A549 (cell line): ENCODE results near the gene NFATC3. TPM values are rescaled to one million over a fixed set of nuclear protein-coding genes. Genes with fewer than 3 reads are reported as not detected.

Experiments
- ATAC-seq, 2 experiments: fragments of 200-7000 bp in 1 of 2; fragments of >200 bp in 1 of 2; cut with Nextera tagmentation in 1 of 2; cut with Tn5 transposase in 1 of 2; 3 replicates each; pipeline versions ENCODE4 v1.8.0 to v1.9.1; 2018 to 2020; ENCODE audit warnings: mild to moderate bottlenecking in 1 of 2, moderate library complexity in 1 of 2
- CTCF ChIA-PET: fragments of 300-600 bp; sonication (Branson Sonifier 250); formaldehyde crosslinking; extraction: SDS; loops from one replicate; lab custom pipeline; 2021; ENCODE audit warnings: antibody characterized with exemption, inconsistent platforms; lab: Yijun Ruan, JAX
- POLR2A ChIA-PET: fragments of 350-600 bp; formaldehyde crosslinking; extraction: SDS; loops from one replicate; lab custom pipeline; 2021; ENCODE audit warnings: antibody characterized with exemption, inconsistent platforms; lab: Yijun Ruan, JAX
- DNase-seq, 2 experiments: peaks; one replicate each; pipeline versions ENCODE4 v3.0.0 to v3.0.0-alpha.2; 2011 to 2016; ENCODE audit warnings: low read depth in 1 of 2, low spot score in 1 of 2
- FAIRE-seq: peaks from 2 replicates; lab custom pipeline; 2011; peaks lifted over from hg19 to GRCh38; lab: Jason Lieb, UNC
- H3K27ac ChIP-seq, 2 experiments: fragments of >200 bp; sonication (Bioruptor Twin); formaldehyde crosslinking; 3 replicates each; pipeline ENCODE4 v1.5.1; 2016 to 2017
- H3K4me1 ChIP-seq: fragments of >200 bp; sonication (Bioruptor Twin); formaldehyde crosslinking; 3 replicates; pipeline ENCODE4 v1.6.1; 2016
- H3K4me2 ChIP-seq: fragments of >200 bp; sonication (Bioruptor Twin); formaldehyde crosslinking; 3 replicates; pipeline ENCODE4 v1.6.1; 2016
- H3K4me3 ChIP-seq: fragments of >200 bp; sonication (Bioruptor Twin); formaldehyde crosslinking; 3 replicates; pipeline ENCODE4 v1.5.1; 2016
- H3K9me3 ChIP-seq: fragments of >200 bp; sonication (Bioruptor Twin); formaldehyde crosslinking; 3 replicates; pipeline ENCODE4 v1.6.1; 2016
- EHF ChIP-seq: fragments of 250-450 bp; sonication (Bioruptor Pico); IDR thresholded peaks from 2 replicates; pipeline ENCODE4 v1.5.0; 2020; ENCODE audit warnings: mild to moderate bottlenecking
- EP300 ChIP-seq, 2 experiments: fragments of >200 bp; sonication (Bioruptor Twin); formaldehyde crosslinking; IDR thresholded peaks; 2 replicates in 1 of 2; 3 replicates in 1 of 2; pipeline ENCODE4 v1.6.1; 2016 to 2017
- ESRRA ChIP-seq: fragments of 150-350 bp; IDR thresholded peaks from 2 replicates; pipeline ENCODE4 v1.6.1; 2014; ENCODE audit warnings: mild to moderate bottlenecking, low read length, borderline replicate concordance
- FOXS1 ChIP-seq: fragments of 250-450 bp; sonication (Bioruptor Pico); IDR thresholded peaks from 2 replicates; pipeline ENCODE4 v1.5.0; 2020; ENCODE audit warnings: mild to moderate bottlenecking, moderate library complexity
- GATA3 ChIP-seq: IDR thresholded peaks from 2 replicates; pipeline ENCODE4 v1.6.1; 2012; ENCODE audit warnings: borderline replicate concordance
- HDAC2 ChIP-seq: fragments of 200-600 bp; sonication (generic); IDR thresholded peaks from 2 replicates; pipeline ENCODE4 v1.6.1; 2016
- HEYL ChIP-seq: fragments of 250-450 bp; sonication (Bioruptor Pico); IDR thresholded peaks from 2 replicates; pipeline ENCODE4 v1.8.0; 2021; ENCODE audit warnings: mild to moderate bottlenecking, moderate library complexity
- HOXA7 ChIP-seq: fragments of 250-450 bp; sonication (Bioruptor Pico); IDR thresholded peaks from 2 replicates; pipeline ENCODE4 v1.5.0; 2020; ENCODE audit warnings: mild to moderate bottlenecking, moderate library complexity
- HOXB5 ChIP-seq: fragments of 250-450 bp; sonication (Bioruptor Pico); IDR thresholded peaks from 2 replicates; pipeline ENCODE4 v1.5.0; 2020; ENCODE audit warnings: mild to moderate bottlenecking, moderate library complexity
- JUN ChIP-seq, 2 experiments: fragments of >200 bp; sonication (Bioruptor Twin); formaldehyde crosslinking; IDR thresholded peaks; 2 replicates in 1 of 2; 3 replicates in 1 of 2; pipeline ENCODE4 v1.6.1; 2016 to 2017
- JUNB ChIP-seq: fragments of >200 bp; sonication (Bioruptor Twin); formaldehyde crosslinking; IDR thresholded peaks from 2 replicates; pipeline ENCODE4 v1.6.1; 2016
- KDM5A ChIP-seq: fragments of 200-600 bp; sonication (generic); IDR thresholded peaks from 2 replicates; pipeline ENCODE4 v1.6.1; 2016; ENCODE audit warnings: antibody characterized with exemption, mild to moderate bottlenecking
- MAFK ChIP-seq: fragments of 450-650 bp; IDR thresholded peaks from 2 replicates; pipeline ENCODE4 v1.6.1; 2014; ENCODE audit not compliant: partially characterized antibody
- MAZ ChIP-seq: fragments of 150-350 bp; IDR thresholded peaks from 2 replicates; pipeline ENCODE4 v1.6.1; 2014; ENCODE audit warnings: antibody characterized with exemption, low read depth, low read length, borderline replicate concordance
- MYC ChIP-seq: IDR thresholded peaks from 2 replicates; pipeline ENCODE4 v1.6.1; 2012; ENCODE audit warnings: mild to moderate bottlenecking, inconsistent platforms, low read length, improper control_type of control experiment, borderline replicate concordance
- NFE2L2 ChIP-seq: fragments of 150-350 bp; conservative IDR thresholded peaks from 2 replicates; pipeline ENCODE4 v1.6.1; 2014; ENCODE audit warnings: low read length
- NR3C1 ChIP-seq: fragments of >200 bp; sonication (Bioruptor Twin); formaldehyde crosslinking; IDR thresholded peaks from 3 replicates; pipeline ENCODE4 v1.6.1; 2017
- PHF8 ChIP-seq: fragments of 200-600 bp; sonication (generic); IDR thresholded peaks from 2 replicates; pipeline ENCODE4 v1.6.1; 2016; ENCODE audit warnings: low read depth, mild to moderate bottlenecking, antibody characterized with exemption, moderate library complexity, borderline replicate concordance
- POLR2A ChIP-seq: IDR thresholded peaks from 2 replicates; pipeline ENCODE4 v1.6.1; 2012; ENCODE audit warnings: mild to moderate bottlenecking, low read length
- RAD21 ChIP-seq, 2 experiments: fragments of >200 bp in 1 of 2; sonication (Bioruptor Twin) in 1 of 2; formaldehyde crosslinking in 1 of 2; IDR thresholded peaks in 1 of 2; conservative IDR thresholded peaks in 1 of 2; 2 replicates in 1 of 2; 3 replicates in 1 of 2; pipeline ENCODE4 v1.6.1; 2012 to 2018; ENCODE audit warnings: inconsistent platforms in 1 of 2
- REST ChIP-seq: fragments of 200-600 bp; sonication (generic); IDR thresholded peaks from 2 replicates; pipeline ENCODE4 v1.6.1; 2016; ENCODE audit warnings: antibody characterized with exemption, mild to moderate bottlenecking, moderate library complexity
- RNF2 ChIP-seq: fragments of 200-600 bp; sonication (generic); IDR thresholded peaks from 2 replicates; pipeline ENCODE4 v1.6.1; 2016; ENCODE audit warnings: low read depth, mild to moderate bottlenecking, antibody characterized with exemption, moderate library complexity, borderline replicate concordance
- SMC3 ChIP-seq: fragments of >200 bp; sonication (Bioruptor Twin); formaldehyde crosslinking; IDR thresholded peaks from 3 replicates; pipeline ENCODE4 v1.6.1; 2018; ENCODE audit warnings: inconsistent platforms
- SREBF2 ChIP-seq: fragments of 450-650 bp; IDR thresholded peaks from 2 replicates; pipeline ENCODE4 v1.6.1; 2014; ENCODE audit warnings: mild to moderate bottlenecking, moderate library complexity
- ZC3H11A ChIP-seq: fragments of 450-650 bp; IDR thresholded peaks from 2 replicates; pipeline ENCODE4 v1.6.1; 2014; ENCODE audit warnings: antibody characterized with exemption, mild to moderate bottlenecking
- ZFP36 ChIP-seq: fragments of 450-650 bp; IDR thresholded peaks from 2 replicates; pipeline ENCODE4 v1.6.1; 2014; ENCODE audit warnings: borderline replicate concordance; ENCODE audit not compliant: partially characterized antibody
- WGBS: methylation state at CpG from one replicate; pipeline ENCODE4 v1.1.6; 2017; ENCODE audit errors: missing lambda C conversion rate; 5-methylcytosine and 5-hydroxymethylcytosine counted together
- polyA plus RNA-seq, 4 experiments: library from polyadenylated mRNA; depleted of rRNA in 3 of 4; stranded (reverse); fragments of >200 nt; fragmentation: RNase III in 1 of 4; extraction: RNeasy Plus Mini Kit Qiagen cat#74134 plus additional on column Dnase treatment in 1 of 4; gene quantifications; 2 replicates in 3 of 4; 3 replicates in 1 of 4; pipeline ENCODE4 v1.2.3, GENCODE V29; 2011 to 2017
- TF ChIP-seq, protein P1 (sequence below): fragments of 450-650 bp; IDR thresholded peaks from 2 replicates; pipeline ENCODE4 v1.6.1; 2014; ENCODE audit warnings: antibody characterized with exemption
- TF ChIP-seq, protein P2 (sequence below): fragments of 250-450 bp; sonication (Bioruptor Pico); IDR thresholded peaks from 2 replicates; pipeline ENCODE4 v1.5.0; 2020; ENCODE audit warnings: low read depth, mild to moderate bottlenecking, moderate library complexity

The NFATC3 gene
- polyA plus RNA-seq, 2 of the 4 experiments (the other 2 are of a cell fraction), result 13.3 to 23.9 TPM

- 87% methylated on average over 4 of the region's 4 CpGs for WGBS
- Histone ChIP-seq H3K4me2 (no peak overlapping the region), H3K4me3 (no peak overlapping the region), H3K27ac (no peak overlapping the region), H3K9me3 (no peaks in the 10 kb centered on the region), H3K4me1 (no peaks in the 10 kb centered on the region)
- ChIA-PET POLR2A (no interaction called here), CTCF (no interaction called here)
- DNase-seq, result no peak
- no peak for ATAC-seq
- FAIRE-seq, result no peak
- TF ChIP-seq JUN (IDR thresholded peaks at IDR 0.05) (no peak), RNF2 (no peak), GATA3 (no peak), HDAC2 (no peak)
Observed at GRCh38 chr16:68179855-68180254, 94.7 kb downstream of the NFATC3 start.

- no peak for FAIRE-seq
- H3K27ac ChIP-seq, result no peak overlapping the region
- POLR2A ChIA-PET, result no interaction called here
- DNase-seq, result no peak
- ATAC-seq, result no peak
- no peak for TF ChIP-seq ZC3H11A
- no peak for TF ChIP-seq SREBF2
- TF ChIP-seq HDAC2, result no peak
- TF ChIP-seq HOXB5, result no peak
- no peak for TF ChIP-seq HOXA7 (CRISPR knock-in tag)
- no peak for TF ChIP-seq EHF (CRISPR knock-in tag)
- TF ChIP-seq SMC3, result no peak
- no peak for TF ChIP-seq JUN (IDR thresholded peaks at IDR 0.05)
- H3K9me3 ChIP-seq, result no peaks in the 10 kb centered on the region
- 75% methylated on average over 3 of the region's 3 CpGs for WGBS
- H3K4me1 ChIP-seq, result no peaks in the 10 kb centered on the region
- CTCF ChIA-PET, result interaction anchor here (1.3 to 1.6 kb wide), 2 partner anchors 13 to 46 kb away, joined by 3 to 4 read pairs; no protein-coding TSS in a partner anchor
- no peak overlapping the region for H3K4me2 ChIP-seq
- no peak overlapping the region for H3K4me3 ChIP-seq
Observed at GRCh38 chr16:68183046-68183445, 97.9 kb downstream of the NFATC3 start.

DNA sequence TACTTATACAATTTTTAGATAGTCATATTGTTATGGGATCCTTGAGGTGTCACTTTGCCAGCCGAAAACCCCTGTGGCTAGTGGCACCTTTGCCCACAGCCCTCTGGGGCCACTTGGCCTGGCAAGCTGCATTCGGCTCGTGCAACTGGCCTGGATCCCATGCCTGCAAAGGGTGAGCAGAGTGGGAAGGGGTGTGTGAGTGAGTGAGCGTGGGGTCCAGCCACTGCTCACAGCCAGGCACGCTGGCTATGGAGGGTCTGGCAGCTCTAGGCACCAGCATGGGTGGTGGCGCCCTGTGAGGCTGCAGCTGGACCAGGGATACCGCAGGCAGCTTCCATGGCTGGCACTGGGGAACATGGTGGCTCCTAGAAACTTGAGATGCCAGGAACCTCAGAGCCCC, 101.7 kb downstream of the NFATC3 start:
- no peak for ATAC-seq
- POLR2A ChIA-PET, result no interaction called here

DNA sequence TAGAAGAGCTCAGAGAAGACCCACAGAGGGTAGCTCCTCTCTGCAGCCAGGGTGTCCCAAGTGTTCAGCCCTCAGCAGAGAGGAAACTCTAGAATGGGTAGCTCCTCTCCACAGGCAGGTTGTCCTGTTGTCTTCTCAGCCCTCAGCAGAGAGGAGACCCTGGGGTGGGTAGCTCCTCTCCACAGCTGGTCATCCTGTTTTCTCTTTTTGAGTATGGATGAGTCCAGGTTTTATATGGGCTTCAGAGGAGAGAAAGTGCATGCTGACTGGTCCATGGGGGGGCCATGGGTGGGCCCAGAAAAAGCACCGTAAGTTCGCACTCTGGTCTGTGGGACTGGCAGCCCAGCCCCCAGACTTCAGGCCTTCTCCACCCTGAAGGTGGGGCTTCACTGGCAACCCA, 102.3 kb downstream of the NFATC3 start:
- TF ChIP-seq MYC, result no peak
- TF ChIP-seq ESRRA, result no peak
- TF ChIP-seq EP300 (IDR thresholded peaks at IDR 0.05), result no peak
- no peak for TF ChIP-seq REST
- no peak for TF ChIP-seq NR3C1
- TF ChIP-seq PHF8, result no peak
- no peak for TF ChIP-seq MAFK
- no peak for TF ChIP-seq SMC3
- TF ChIP-seq MAZ, result no peak
- no peak for TF ChIP-seq RAD21 (conservative IDR thresholded peaks at IDR 0.05 in 1 of 2, IDR thresholded peaks at IDR 0.05 in 1 of 2)
- TF ChIP-seq, protein P1, sequence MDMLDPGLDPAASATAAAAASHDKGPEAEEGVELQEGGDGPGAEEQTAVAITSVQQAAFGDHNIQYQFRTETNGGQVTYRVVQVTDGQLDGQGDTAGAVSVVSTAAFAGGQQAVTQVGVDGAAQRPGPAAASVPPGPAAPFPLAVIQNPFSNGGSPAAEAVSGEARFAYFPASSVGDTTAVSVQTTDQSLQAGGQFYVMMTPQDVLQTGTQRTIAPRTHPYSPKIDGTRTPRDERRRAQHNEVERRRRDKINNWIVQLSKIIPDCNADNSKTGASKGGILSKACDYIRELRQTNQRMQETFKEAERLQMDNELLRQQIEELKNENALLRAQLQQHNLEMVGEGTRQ, result no peak
- TF ChIP-seq FOXS1 (CRISPR knock-in tag), result no peak
- no peak for TF ChIP-seq JUNB
- no peak for TF ChIP-seq ZFP36
- TF ChIP-seq, protein P2, sequence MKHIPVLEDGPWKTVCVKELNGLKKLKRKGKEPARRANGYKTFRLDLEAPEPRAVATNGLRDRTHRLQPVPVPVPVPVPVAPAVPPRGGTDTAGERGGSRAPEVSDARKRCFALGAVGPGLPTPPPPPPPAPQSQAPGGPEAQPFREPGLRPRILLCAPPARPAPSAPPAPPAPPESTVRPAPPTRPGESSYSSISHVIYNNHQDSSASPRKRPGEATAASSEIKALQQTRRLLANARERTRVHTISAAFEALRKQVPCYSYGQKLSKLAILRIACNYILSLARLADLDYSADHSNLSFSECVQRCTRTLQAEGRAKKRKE (CRISPR knock-in tag), result no peak
- no peak for TF ChIP-seq KDM5A
- no peak for TF ChIP-seq RNF2
- TF ChIP-seq HEYL (CRISPR knock-in tag), result no peak
- TF ChIP-seq NFE2L2, result no peak
- ChIA-PET POLR2A (no interaction called here), CTCF (interaction anchor here (1.0 to 1.1 kb wide), 2 partner anchors 11 to 42 kb away, joined by 3 read pairs; no protein-coding TSS in a partner anchor)
- FAIRE-seq, result no peak
- no peak for DNase-seq
- ATAC-seq, result no peak
- no peaks in the 10 kb centered on the region for H3K4me1 ChIP-seq
- H3K9me3 ChIP-seq, result no peaks in the 10 kb centered on the region
- H3K4me3 ChIP-seq, result no peak overlapping the region
- H3K27ac ChIP-seq, result no peak overlapping the region
- no peak overlapping the region for H3K4me2 ChIP-seq
- 100% methylated on average over 2 of the region's 2 CpGs for WGBS

More for the DNA sequence above, 101.7 kb downstream of the NFATC3 start:
- no peak for TF ChIP-seq KDM5A
- 0 out of 2 replicates have a peak, but pooled peaks have one; percentile 12 for TF ChIP-seq POLR2A
- Histone ChIP-seq H3K4me3 (no peak overlapping the region), H3K27ac (no peak overlapping the region), H3K9me3 (no peaks in the 10 kb centered on the region), H3K4me2 (no peak overlapping the region), H3K4me1 (no peaks in the 10 kb centered on the region)
- no peak for DNase-seq
- 97% methylated on average over 6 of the region's 7 CpGs for WGBS
- CTCF ChIA-PET, result interaction anchor here (1.0 to 1.1 kb wide), 2 partner anchors 11 to 43 kb away, joined by 3 read pairs; no protein-coding TSS in a partner anchor
- no peak for FAIRE-seq
